ENCODE measurements around the gene PKN1.

- TF ChIP-seq CTCF (IDR thresholded peaks at IDR 0.05; ENCODE audit: insufficient read depth, low read length) (no peak), GABPA (IDR thresholded peaks at IDR 0.05; ENCODE audit: low read depth) (no peak), POLR2AphosphoS5 (IDR thresholded peaks at IDR 0.05; ENCODE audit: low read depth) (no peak), REST (IDR thresholded peaks at IDR 0.05; ENCODE audit: insufficient replicate concordance, low read depth) (no peak)
Measured at GRCh38 chr19:14427461-14427860, 5.6 kb upstream of the PKN1 start.

Measured in HL-60 (cell line).